ENCODE data around the gene MAPT. TPM values are rescaled to one million over a fixed set of nuclear protein-coding genes. Genes with fewer than 3 reads are reported as not detected.

The MAPT gene
- total and polyA plus RNA-seq, 2 of the 13 experiments (the other 11 are each of a cell fraction or from before 2014, with no cell fraction given) = 2.1 to 2.8 TPM

- TF ChIP-seq REST (IDR thresholded peaks at IDR 0.05; ENCODE audit: borderline replicate concordance in 1 of 2, low read depth in 1 of 2, low read length in 2 of 2) = peak; percentile 84 to 99
- TF ChIP-seq HMGXB4 (CRISPR knock-in tag; IDR thresholded peaks at IDR 0.05; ENCODE audit: borderline replicate concordance in 1 of 2, low read depth in 1 of 2) = peak in 1 of 2 experiments; percentile 44; a peak in 1 of 4 replicates
- TF ChIP-seq ZNF792 (CRISPR knock-in tag; IDR thresholded peaks at IDR 0.05) = 0 out of 2 replicates have a peak, but pooled peaks have one; percentile 80
- peak; percentile 69; the same call in 1 of the 2 replicates for TF ChIP-seq ZNF878 (CRISPR knock-in tag; IDR thresholded peaks at IDR 0.05)
- peak; percentile 75 for TF ChIP-seq SAP130 (CRISPR knock-in tag; IDR thresholded peaks at IDR 0.05; ENCODE audit: low read depth)
- peak; percentile 69; the same call in 1 of the 2 replicates for TF ChIP-seq BORCS8-MEF2B (CRISPR knock-in tag; IDR thresholded peaks at IDR 0.05)
- TF ChIP-seq ZMAT3 (CRISPR knock-in tag; conservative IDR thresholded peaks at IDR 0.05) = 0 out of 2 replicates have a peak, but pooled peaks have one; percentile 50
- TF ChIP-seq TFDP2 (CRISPR knock-in tag; IDR thresholded peaks at IDR 0.05) = no peak
- no peak for TF ChIP-seq HCFC1 (IDR thresholded peaks at IDR 0.05; ENCODE audit: low read depth, low read length)
- peak; percentile 98 for TF ChIP-seq ZSCAN9 (CRISPR knock-in tag; IDR thresholded peaks at IDR 0.05; ENCODE audit: borderline replicate concordance)
- peak; percentile 80 for TF ChIP-seq TFE3 (CRISPR knock-in tag; IDR thresholded peaks at IDR 0.05)
- no peak for TF ChIP-seq PHF8 (CRISPR knock-in tag; IDR thresholded peaks at IDR 0.05)
- peak; percentile 96 for TF ChIP-seq ZNF232 (CRISPR knock-in tag; IDR thresholded peaks at IDR 0.05; ENCODE audit: borderline replicate concordance)
- no peak for TF ChIP-seq ZKSCAN5 (CRISPR knock-in tag; IDR thresholded peaks at IDR 0.05)
- TF ChIP-seq HOXA7 (CRISPR knock-in tag; IDR thresholded peaks at IDR 0.05) = 0 out of 2 replicates have a peak, but pooled peaks have one; percentile 27
- TF ChIP-seq HNF4G (IDR thresholded peaks at IDR 0.05; ENCODE audit: borderline replicate concordance, low read depth, low read length) = no peak
- TF ChIP-seq HNF4G (CRISPR knock-in tag; IDR thresholded peaks at IDR 0.05; ENCODE audit: borderline replicate concordance, low read depth) = no peak
- no peak for TF ChIP-seq SMC3 (IDR thresholded peaks at IDR 0.05; ENCODE audit: low read length)
- TF ChIP-seq TAF15 (IDR thresholded peaks at IDR 0.05; ENCODE audit: low read depth, low read length, poor library complexity, severe bottlenecking) = no peak
- TF ChIP-seq SATB2 (CRISPR knock-in tag; IDR thresholded peaks at IDR 0.05) = peak; percentile 92; the same call in 1 of the 2 replicates
- TF ChIP-seq ZNF382 (CRISPR knock-in tag; IDR thresholded peaks at IDR 0.05; ENCODE audit: borderline replicate concordance) = no peak
Measured at GRCh38 chr17:45857977-45858708, 36.2 kb upstream of the MAPT start (continued).

All from HepG2 (cell line).